ENCODE data around the gene SNORC. TPM values are rescaled to one million over a fixed set of nuclear protein-coding genes. Genes with fewer than 3 reads are reported as not detected.

The SNORC gene
- 1 to 10 TPM; 1.6 to 1.7 TPM for total RNA-seq

GRCh38 chr2:232870018-232870765 is at the start of gene SNORC:
TSS of gene SNORC (plus strand) at chr2:232870264. CDS start at chr2:232870342, 78 bp downstream.

Other genes with a start within 250 kb of the SNORC start
- gene EFHD1, start 236.7 kb upstream of the SNORC start, total RNA-seq, result 1 to 10 TPM; 7.1 to 8.2 TPM
- 10 to 100 TPM; 65.6 to 66.0 TPM for gene GIGYF2, start 172.9 kb upstream of the SNORC start, total RNA-seq
- not detected for gene KCNJ13, start 93.7 kb upstream of the SNORC start, total RNA-seq
- gene NGEF, start 143.0 kb downstream of the SNORC start, total RNA-seq, result under 1 TPM; 0.12 to 0.18 TPM
- gene NEU2, start 162.4 kb downstream of the SNORC start, total RNA-seq, result not detected
- 100 to 1,000 TPM; 115 to 121 TPM for gene INPP5D, start 190.1 kb downstream of the SNORC start, total RNA-seq